Ramos (cell line): ENCODE measurements around the gene PLA2G1B.

Experiments
- in situ Hi-C: fragments of 300-500 bp; cut with MboI; formaldehyde crosslinking; loops from one replicate; pipeline ENCODE4 v1.14.3; 2022; ENCODE audit warnings: low sequenced_read_pairs; ENCODE audit not compliant: unreplicated experiment

The PLA2G1B gene

DNA sequence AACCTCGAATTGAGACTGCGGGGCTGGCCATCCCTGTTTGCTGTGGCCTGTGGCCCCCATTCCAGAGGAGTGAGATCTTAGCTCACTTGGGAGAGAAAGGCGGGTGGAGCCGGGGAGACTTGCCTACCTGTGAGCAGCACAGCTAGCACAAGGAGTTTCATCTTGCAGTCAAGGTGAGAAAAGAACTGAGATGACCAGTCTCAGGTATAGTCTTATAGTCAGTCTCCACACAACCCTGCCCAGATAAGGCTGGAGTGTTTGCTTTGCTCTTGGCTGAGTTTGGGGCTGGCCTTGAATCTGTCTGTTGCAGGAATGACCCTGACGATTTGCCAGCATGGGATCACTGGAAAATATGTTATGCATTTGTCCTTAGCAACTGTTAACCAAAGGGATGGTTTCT lies at the start of gene PLA2G1B:
Gene PLA2G1B, minus strand, starts transcription at position 187 of the 400 bp plus-strand sequence. Its CDS starts 26 bp downstream, at position 161.
- in situ Hi-C loops, result loop anchor here (10.0 kb wide), 1 partner anchor 107 kb away; the partner anchor contains the start of gene COX6A1

DNA sequence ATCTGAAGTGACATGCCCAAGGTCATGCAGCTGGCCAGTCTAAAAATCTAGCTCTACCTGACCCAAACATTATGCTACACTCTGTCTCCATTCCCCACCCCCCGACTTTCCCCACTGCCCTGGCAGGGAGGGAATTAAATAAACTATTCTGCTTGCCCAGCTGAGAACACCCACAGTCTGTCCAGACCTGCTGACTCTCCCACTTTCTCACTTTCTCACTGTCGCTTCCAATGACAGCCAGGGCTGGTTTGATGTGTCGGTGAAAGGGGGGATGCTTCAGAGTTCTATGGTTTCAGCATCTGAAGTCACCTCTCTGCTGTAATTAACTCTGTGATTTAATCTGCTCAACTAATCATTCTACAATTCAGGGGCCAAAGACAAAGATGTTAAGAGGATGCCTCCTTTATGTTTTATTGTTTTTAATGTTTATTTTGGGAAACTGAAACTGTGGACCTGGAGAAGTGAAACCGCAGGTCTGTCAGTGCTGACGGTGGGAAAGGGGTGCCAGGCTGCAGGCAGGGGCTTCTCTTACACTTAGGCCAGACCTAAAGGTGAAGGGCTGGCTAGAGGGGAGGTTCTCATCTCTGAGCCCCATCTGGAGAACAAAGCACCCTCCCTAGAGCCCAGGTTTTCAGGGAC lies 49.5 kb upstream of the PLA2G1B start:
- in situ Hi-C loops, result no loop called here

DNA sequence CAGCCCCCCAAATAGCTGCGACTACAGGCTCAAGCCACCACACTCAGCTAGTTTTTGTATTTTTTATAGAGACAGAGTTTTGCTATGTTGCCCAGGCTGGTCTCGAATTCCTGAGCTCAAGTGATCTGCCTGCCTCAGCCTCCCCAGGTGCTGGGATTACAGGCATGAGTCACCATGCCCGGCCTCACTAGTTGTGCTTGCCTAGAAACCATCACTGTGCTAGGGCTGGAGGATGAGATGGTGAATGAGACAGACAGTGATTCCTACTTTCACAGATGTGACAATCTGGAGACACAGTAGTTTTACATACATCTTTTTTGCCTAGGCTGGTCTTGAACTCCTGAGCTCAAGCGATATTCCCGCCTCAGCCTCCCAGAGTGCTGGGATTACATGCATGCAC lies 48.8 kb upstream of the PLA2G1B start:
- in situ Hi-C loops, result no loop called here

DNA sequence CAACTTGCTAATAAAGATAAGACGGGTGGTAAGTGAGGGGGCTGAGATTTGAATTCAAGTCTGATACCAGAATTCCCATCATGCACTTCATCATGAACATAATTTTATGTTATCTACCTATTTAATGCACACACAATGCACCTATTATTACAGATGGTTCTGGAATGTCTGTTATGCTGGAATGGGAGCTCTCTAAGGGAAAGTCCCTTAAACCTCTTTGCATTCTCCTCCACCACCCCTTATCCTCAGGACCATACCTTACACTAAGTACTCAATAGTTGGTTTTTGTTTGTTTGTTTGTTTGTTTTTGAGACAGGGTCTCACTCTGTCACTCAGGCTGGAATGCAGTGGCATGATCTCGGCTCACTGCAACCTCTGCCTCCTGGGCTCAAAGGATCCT lies 48.4 kb upstream of the PLA2G1B start:
- in situ Hi-C loops, result no loop called here

DNA sequence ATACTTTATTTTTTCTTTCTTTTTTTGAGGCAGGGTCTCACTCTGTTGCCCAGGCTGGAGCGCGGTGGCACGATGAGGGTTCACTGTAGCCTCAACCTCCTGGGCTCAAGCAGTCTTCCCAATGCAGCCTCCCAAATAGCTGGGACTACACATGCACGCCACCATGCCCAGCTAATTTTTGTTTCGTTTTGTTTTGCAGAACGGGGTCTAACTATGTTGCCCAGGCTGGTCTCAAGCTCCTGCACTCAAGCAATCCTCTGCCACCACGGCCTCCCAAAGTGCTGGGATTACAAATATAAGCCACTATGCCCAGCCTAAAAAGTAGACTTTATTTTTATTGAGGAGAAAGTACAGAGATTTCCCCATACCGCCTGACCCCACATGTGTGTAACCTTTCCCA lies 46.1 kb upstream of the PLA2G1B start:
- in situ Hi-C loops, result no loop called here

DNA sequence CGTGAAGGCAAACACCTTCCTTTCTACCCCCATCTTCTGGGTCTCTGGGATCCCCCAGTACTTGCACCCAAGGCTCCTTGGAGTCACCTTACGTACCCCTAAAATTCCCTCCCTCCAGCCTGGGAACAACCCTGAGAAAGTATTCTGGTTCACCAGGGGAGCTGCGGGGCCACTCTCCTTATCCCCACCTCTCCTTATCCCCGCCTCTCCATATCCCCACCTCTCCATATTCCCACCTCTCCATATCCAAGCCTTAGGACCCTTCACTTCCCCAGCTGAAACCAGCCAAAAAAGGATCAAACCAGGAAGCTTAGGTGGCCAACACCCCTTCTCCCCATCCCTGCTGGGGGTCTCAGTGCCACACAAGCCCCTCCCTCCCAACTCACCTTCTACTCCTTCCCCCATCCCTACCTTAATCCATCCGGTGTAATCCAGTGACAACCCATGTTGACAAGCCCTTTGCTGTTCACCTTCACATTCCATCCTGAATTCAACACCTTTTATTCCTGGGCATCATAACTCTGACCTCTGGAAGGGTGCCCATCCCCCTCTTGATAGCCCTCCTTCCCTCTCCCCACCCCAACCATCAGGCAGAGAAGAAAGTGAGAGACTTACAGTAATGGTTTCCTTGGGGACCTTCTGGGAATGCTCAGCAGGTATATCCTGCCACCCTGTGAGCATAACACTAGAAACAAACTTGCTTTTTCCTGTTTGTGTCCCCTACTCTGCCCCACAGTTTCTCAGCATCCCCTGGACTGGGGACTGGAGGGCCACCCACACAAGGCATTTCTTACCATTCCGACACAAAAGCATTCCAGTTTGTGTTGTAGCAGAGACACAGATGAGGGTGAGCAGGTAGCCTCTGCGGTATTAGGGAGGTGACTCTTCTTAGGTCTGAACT lies 43.0 kb upstream of the PLA2G1B start:
- in situ Hi-C loops, result no loop called here

DNA sequence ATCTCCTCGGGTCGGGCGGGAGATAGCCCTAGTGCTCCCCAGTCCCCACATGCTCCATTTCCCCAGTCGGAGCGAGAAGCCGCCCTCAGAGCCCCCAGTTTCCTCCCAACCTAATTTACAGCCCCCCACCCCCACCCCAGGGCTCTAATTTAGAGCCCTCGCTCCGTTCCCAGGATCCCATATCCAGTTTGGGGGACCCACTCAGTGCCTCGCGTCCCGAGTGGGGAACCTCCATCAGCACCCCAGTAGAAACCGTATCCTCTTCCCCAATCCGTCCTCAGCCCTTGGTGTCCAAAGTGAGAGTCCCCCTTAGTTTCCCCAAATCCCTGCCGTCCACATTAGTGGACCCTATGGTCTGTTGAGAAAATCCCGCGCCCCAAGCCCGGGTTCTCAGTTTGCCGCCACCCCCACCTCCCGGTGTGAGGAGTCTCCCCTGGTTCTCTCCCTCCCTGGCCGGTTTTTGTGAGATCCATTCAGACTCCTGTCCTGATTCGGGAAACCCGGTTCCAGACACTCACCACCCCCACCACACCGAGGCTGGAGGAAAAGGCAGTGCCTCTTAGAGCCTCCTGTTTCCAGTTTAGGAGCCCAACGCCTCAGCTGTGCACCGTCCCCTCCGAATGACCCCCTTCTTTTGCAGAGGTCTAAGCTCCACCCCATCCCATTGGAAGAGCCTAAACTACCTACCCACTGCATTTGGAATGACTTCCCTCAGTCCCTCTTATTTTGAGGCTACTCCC lies 42.2 kb upstream of the PLA2G1B start:
- in situ Hi-C loops, result no loop called here

DNA sequence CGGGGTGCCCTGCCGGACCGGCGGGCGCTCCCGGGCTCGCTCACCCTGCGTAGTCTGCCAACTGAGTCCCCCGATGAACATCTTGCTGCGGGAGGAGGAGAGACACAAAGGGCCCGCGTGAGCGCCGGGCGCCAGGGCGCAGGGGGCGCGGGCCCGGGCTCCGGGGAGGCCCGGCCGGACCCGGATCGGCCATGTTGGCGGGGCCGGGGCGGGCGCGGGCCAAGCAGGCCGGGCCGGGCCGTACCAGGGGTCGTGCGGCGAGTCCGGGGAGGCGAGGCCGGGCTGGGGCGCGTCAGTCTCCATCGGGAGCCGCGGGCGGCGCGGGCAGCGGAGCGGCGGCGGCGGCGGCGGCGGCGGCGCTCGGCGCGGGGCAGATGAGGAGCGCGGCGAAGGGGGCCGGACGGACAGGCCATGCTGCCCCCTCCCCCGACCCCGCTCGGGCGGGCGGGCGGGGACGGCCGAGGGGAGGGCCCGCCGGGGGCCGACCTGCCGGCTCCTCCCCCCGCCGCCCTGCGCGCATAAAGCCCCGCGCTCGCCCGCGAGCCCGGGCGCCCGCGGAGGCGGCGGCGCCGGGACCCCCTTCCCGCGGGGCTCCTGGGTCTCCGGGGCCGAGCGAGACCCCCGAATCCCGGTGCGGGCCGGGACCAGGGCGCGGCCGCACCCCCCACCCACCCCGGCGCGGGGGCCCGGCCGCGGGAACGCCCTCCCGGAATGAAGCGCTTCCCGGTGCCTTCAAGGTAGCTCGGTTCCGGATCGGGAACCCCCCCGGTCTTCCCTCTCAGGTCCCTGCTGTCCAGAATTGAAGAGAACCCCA lies 41.4 kb upstream of the PLA2G1B start, which contains the start of gene MSI1:
Gene MSI1, minus strand, starts transcription at position 376 of the 814 bp plus-strand sequence. Its CDS starts 73 bp downstream, at position 303.
- in situ Hi-C loops, result no loop called here

DNA sequence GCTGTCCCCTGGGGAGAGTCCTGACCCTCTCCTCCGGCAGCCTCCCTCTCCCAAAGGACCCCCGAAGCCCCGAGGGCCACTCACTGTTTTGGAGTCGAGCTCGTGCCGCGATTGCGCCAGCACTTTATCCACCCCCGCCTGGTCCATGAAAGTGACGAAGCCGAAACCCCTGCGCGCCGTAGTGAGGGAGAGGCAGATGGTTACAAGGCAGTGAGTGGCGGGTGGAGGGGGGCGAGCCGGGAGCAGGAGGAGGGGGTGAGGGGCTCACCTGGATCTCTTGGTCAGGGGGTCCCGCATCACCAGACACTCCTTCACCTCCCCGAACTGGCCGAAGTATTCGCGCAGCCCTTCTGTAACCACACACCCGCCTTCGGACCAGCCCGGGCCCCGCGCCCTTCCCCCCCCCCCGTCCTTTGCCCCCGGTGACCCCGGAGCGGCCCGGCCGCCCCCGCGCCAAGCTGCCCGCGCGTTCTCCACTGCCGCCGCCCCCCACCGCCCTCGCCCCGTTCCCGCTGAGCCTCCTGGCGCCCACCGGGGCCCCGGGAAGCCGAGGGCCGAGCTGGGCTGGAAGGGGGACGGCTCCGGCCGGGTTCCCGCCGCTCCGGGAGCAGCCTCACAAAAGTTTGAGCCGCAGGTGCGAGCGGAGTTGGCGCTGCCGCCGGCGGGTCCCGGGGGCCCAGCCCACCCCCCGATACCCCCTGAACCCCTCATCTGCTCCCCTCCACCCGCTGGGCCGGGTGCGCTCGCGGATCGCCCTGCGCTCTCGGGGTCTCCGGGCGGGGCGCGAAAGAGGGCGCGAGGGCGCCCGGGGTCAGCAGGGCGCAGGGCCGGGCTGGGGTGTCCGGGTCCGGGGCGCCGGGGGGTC lies 40.6 kb upstream of the PLA2G1B start:
- in situ Hi-C loops, result no loop called here

DNA sequence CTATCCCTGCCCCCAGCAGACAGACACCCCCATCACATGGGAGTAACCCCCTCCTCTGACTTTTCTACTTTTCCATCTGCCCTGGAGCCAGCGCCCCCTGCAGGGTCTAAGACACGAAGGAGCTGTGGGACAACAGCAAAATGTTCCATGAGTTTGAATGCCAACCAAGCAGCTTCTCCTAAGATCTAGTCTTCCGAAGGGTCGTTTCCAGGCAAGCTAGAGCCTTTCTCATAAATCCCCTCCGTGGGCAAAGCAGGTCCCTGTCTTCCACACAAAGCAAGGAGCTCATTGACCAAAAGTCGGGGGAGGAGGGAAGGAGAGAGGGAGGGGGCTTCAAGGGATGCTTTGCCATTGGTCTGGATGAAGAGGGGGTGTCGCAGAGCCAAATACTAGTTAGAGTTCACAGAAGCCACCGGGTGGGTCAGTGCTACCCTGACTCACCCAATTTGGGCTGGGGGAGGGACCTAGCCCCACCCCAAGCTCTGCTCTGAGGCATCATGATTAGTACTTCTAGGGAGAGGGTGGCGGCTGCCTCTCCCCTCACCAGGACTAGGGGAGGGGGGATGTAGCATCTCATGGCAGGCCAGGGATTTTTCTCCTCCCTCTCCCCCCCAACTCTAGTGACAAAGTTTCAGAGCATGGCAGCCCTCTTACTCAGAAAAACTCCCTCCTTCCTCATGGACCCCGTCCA lies 39.8 kb upstream of the PLA2G1B start:
- in situ Hi-C loops, result no loop called here

DNA sequence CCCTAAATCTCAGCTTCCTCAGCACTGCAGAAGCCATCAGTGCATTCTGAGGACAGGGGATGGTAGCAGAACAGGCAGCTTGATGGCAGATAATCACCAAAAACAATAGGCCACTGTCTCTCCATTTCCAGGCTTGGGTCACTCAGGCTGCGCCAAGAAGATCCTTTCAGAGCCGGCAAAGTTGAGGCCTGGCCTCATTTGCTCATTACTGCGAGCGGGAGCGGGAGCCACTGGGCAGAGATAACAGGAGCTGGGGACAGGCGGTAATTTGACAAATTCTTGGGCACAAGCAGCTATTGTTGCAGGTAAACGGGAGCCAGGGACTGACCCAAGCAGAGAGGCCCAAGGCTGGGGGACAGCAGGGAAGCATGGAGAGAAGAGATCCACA lies 39.3 kb upstream of the PLA2G1B start:
- in situ Hi-C loops, result no loop called here

DNA sequence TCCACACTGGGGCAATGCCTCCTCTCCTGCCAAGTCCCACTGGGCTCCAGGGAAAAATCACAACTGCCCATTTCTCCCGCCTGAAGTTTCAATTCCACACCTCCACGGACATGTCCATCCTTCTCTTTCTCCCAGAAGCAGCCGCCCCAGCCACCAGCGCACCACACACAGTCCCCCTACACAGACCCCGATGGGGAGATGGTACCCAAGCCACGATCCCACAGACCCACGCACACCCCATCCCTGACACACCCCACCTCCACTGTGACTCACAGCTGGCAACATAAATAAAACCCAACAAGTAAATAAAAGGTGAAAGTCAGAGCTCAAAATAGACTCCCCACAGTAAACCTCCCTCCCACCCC lies 38.7 kb upstream of the PLA2G1B start:
- in situ Hi-C loops, result no loop called here

DNA sequence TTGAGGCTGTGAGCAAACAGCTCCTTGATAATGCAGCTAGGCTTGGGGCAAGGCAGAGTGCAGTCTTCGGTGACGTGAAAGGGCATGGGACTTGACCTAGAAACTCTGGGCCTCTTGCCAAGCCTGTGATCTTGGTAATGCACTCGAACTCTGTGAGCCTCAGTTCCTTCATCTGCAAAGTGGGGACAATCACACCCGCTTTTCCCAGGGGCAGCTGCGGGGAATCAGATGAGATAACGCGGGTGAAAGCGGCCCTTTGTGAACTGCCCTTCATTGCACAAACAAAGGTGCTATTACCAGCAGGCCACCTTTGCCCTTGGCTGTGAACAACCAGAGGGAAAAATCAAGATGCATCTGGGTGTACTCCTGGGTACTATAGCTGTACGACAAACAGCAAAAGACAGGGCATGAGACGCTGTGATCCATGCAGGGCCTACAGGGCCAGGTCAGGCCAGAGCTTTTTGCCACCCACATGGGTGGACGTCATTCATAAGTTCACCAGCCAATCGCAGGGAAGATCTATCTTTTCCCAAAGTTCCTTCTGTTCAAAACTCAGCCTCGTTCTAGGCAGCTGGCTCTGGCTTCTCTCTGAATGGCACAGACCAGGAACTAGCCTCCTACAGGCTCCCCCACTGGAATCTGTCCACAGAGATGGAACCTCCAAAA lies 38.2 kb upstream of the PLA2G1B start:
- in situ Hi-C loops, result no loop called here

DNA sequence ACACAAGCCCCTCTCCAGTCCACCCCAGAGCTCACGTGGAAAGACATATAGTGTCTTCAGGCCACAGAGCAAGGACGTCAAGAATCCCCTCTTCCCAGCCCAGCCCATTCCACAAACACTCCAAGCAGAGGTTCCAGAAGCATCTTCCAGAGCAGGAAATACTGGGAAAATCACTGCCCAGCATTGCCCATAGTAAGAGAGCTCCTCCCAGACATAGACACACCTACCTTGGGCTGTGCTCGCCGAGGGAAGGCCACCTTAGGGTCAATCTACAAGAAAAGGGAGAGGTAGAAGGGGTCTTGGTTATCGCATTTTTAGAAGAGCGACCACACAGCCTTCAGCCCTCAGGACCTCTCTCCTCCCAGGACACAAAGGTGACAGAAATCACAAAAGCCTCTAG lies 36.9 kb upstream of the PLA2G1B start:
- in situ Hi-C loops, result no loop called here

DNA sequence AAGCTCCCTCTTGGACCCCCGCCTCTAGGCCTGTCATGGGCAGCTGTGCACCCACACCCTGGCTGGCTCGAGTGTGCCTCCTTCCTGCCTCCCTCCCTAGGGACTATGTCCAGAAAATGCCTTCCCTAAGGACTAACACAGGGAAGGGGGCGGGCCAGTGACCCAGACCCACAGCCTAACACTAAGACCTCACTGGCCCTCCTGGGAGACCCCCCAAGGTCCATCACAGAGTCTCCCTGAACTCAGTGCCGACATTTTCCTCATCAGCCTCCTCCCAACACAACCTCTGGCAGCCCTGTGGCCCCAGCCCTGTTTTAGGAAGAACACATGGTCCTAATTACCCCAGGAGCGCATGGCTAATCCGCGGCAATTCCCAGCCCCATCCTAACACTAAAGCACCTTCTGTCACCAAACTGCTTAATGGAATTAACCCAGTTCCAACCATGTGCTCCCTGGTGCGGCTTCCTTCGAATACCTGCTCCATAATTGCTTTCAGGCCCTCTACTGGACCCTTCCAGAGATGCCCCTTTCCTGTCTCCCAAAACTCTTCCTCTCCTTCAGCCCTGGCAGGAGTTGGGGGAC lies 35.8 kb upstream of the PLA2G1B start:
- in situ Hi-C loops, result no loop called here

DNA sequence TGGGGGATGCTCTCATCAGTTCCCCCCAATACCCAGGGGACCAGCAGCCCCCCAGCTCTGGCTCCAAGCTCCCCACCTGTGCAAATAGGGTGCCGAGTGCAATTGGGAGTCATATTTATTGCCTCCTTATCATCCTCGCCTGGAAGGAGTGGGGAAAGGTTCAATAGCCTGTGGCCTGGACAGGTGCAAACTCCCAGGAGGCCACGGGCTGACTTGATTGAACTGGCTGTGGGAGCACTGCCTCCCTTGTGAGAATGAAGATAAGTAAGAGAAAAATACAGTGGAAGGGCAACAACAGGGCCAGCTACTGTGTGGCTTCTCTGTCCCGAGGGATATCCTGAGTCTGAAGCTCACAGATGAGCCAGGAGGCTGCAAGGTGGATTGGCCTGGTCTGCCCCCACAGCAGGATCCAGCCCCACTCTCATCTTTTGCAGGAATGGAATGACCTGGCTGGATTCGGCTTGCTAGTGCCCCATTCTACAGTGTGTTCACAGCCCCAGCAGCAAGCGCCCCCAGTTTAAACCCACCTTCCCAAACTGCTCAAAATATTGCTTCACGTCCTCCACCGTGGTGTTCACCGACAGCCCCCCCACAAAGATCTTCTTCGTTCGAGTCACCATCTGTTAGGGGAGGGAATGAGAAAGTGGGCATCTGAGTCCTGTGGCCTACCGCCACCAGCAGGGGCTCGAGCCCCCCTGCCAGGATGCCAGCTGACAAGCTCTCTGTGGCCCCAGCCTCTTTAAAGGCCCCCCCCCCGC lies 35.1 kb upstream of the PLA2G1B start:
- in situ Hi-C loops, result no loop called here
